ENCODE measurements around the gene ACTR3C. TPM values are rescaled to one million over a fixed set of nuclear protein-coding genes. Genes with fewer than 3 reads are reported as not detected.

ACTR3C gene
- total RNA-seq, 1 experiment from 2014 or later = 26.0 TPM

GRCh38 chr7:150325901-150326300 lies 2.6 kb upstream of the ACTR3C start:
- no TSS peak for BruUV-seq (replicated peaks)
- Mint-ChIP-seq H3K27ac (ENCODE audit: unreplicated experiment) (peak overlapping the region; percentile 98), H3K27me3 (ENCODE audit: unreplicated experiment) (no peaks in the 10 kb centered on the region), H3K9me3 (ENCODE audit: low read depth, unreplicated experiment) (no peaks in the 10 kb centered on the region), H3K4me1 (ENCODE audit: low read depth, unreplicated experiment) (peaks cover 37% of the 10 kb centered on the region), H3K36me3 (ENCODE audit: insufficient read depth, unreplicated experiment) (peaks cover 58% of the 10 kb centered on the region), H3K4me3 (ENCODE audit: low read depth, unreplicated experiment) (no peak overlapping the region)
- intact Hi-C loops (cut with micrococcal nuclease; ENCODE audit: unreplicated experiment) = no loop called here
- TF ChIP-seq CTCF (IDR thresholded peaks at IDR 0.05; ENCODE audit: unreplicated experiment) = no peak
- CTCF ChIA-PET = no interaction called here
- no peak for DNase-seq

GRCh38 chr7:150325110-150325611 lies 1.8 kb upstream of the ACTR3C start:
- CTCF ChIA-PET = no interaction called here
- no TSS peak for BruUV-seq (replicated peaks)
- H3K27me3 Mint-ChIP-seq (ENCODE audit: unreplicated experiment) = no peaks in the 10 kb centered on the region
- peaks cover 41% of the 10 kb centered on the region for H3K4me1 Mint-ChIP-seq (ENCODE audit: low read depth, unreplicated experiment)
- H3K27ac Mint-ChIP-seq (ENCODE audit: unreplicated experiment) = peak overlapping the region; percentile 98
- peak overlapping the region; percentile 85 for H3K4me3 Mint-ChIP-seq (ENCODE audit: low read depth, unreplicated experiment)
- H3K9me3 Mint-ChIP-seq (ENCODE audit: low read depth, unreplicated experiment) = no peaks in the 10 kb centered on the region
- no peak for DNase-seq
- no peak for TF ChIP-seq CTCF (IDR thresholded peaks at IDR 0.05; ENCODE audit: unreplicated experiment)
- peaks cover 58% of the 10 kb centered on the region for H3K36me3 Mint-ChIP-seq (ENCODE audit: insufficient read depth, unreplicated experiment)
- intact Hi-C loops (cut with micrococcal nuclease; ENCODE audit: unreplicated experiment) = no loop called here

- BruUV-seq (replicated peaks) = no TSS peak
- Mint-ChIP-seq H3K4me1 (ENCODE audit: low read depth, unreplicated experiment) (peaks cover 41% of the 10 kb centered on the region), H3K27me3 (ENCODE audit: unreplicated experiment) (no peaks in the 10 kb centered on the region), H3K27ac (ENCODE audit: unreplicated experiment) (peak overlapping the region; percentile 98), H3K4me3 (ENCODE audit: low read depth, unreplicated experiment) (peak overlapping the region; percentile 85), H3K9me3 (ENCODE audit: low read depth, unreplicated experiment) (no peaks in the 10 kb centered on the region), H3K36me3 (ENCODE audit: insufficient read depth, unreplicated experiment) (peaks cover 62% of the 10 kb centered on the region)
- TF ChIP-seq CTCF (IDR thresholded peaks at IDR 0.05; ENCODE audit: unreplicated experiment) = no peak
- intact Hi-C loops (cut with micrococcal nuclease; ENCODE audit: unreplicated experiment) = no loop called here
- CTCF ChIA-PET = no interaction called here
- no peak for DNase-seq
These were observed 1.1 kb upstream of the ACTR3C start for GRCh38 chr7:150324373-150324961.

- TF ChIP-seq CTCF (IDR thresholded peaks at IDR 0.05; ENCODE audit: unreplicated experiment) = no peak
- H3K4me1 Mint-ChIP-seq (ENCODE audit: low read depth, unreplicated experiment) = peaks cover 41% of the 10 kb centered on the region
- H3K4me3 Mint-ChIP-seq (ENCODE audit: low read depth, unreplicated experiment) = peak overlapping the region; percentile 85
- H3K27me3 Mint-ChIP-seq (ENCODE audit: unreplicated experiment) = no peaks in the 10 kb centered on the region
- no peak for DNase-seq
- BruUV-seq (replicated peaks) = TSS peak; percentile 24
- peaks cover 56% of the 10 kb centered on the region for H3K36me3 Mint-ChIP-seq (ENCODE audit: insufficient read depth, unreplicated experiment)
- no peaks in the 10 kb centered on the region for H3K9me3 Mint-ChIP-seq (ENCODE audit: low read depth, unreplicated experiment)
- intact Hi-C loops (cut with micrococcal nuclease; ENCODE audit: unreplicated experiment) = no loop called here
- H3K27ac Mint-ChIP-seq (ENCODE audit: unreplicated experiment) = peak overlapping the region; percentile 98
- CTCF ChIA-PET = interaction anchor here (0.7 to 0.9 kb wide), 2 partner anchors 16 to 31 kb away, joined by 3 read pairs; no protein-coding TSS in a partner anchor
These were observed 482 bp upstream of the ACTR3C start for GRCh38 chr7:150323682-150324372.

Data from Calu3 (cell line).